Sigmoid colon (tissue), 7 donors: Measurements from ENCODE around the gene GP2. TPM values are rescaled to one million over a fixed set of nuclear protein-coding genes. Genes with fewer than 3 reads are reported as not detected.

Source experiments
- DNase-seq: peaks from one replicate; pipeline ENCODE4 v3.0.0-alpha.2; 2019
- H3K27ac ChIP-seq, 4 donors: fragments of 200-600 bp; sonication (generic); one replicate each; pipeline ENCODE4 v1.5.1; 2016 to 2019; ENCODE audit warnings: mild to moderate bottlenecking in 1 of 4
- H3K27me3 ChIP-seq, 3 donors: fragments of 200-600 bp; sonication (generic); one replicate each; pipeline ENCODE4 v1.5.1; 2019; ENCODE audit warnings: mild to moderate bottlenecking in 1 of 3
- H3K36me3 ChIP-seq, 4 donors: fragments of 200-600 bp; sonication (generic); one replicate each; pipeline ENCODE4 v1.5.1; 2016 to 2019
- H3K4me1 ChIP-seq, 4 donors: fragments of 200-600 bp; sonication (generic); one replicate each; pipeline ENCODE4 v1.5.1; 2017 to 2019
- H3K4me3 ChIP-seq, 4 donors: fragments of 200-600 bp; sonication (generic); one replicate each; pipeline ENCODE4 v1.5.1; 2017 to 2019; ENCODE audit warnings: mild to moderate bottlenecking in 2 of 4, moderate library complexity in 1 of 4
- H3K9me3 ChIP-seq, 4 donors: fragments of 200-600 bp in 3 of 4; sonication (generic) in 3 of 4; one replicate each; pipeline versions ENCODE4 v1.5.1 to v1.6.1; 2013 to 2019
- EP300 ChIP-seq, 4 donors: sonication (generic); formaldehyde crosslinking; IDR thresholded peaks; one replicate each; pipeline ENCODE4 v1.6.1; 2017; ENCODE audit warnings: antibody characterized with exemption in 4 of 4
- POLR2A ChIP-seq, 2 donors: fragments of 450-650 bp; IDR thresholded peaks; one replicate each; pipeline ENCODE4 v1.6.1; 2016; ENCODE audit warnings: antibody characterized with exemption in 2 of 2, mild to moderate bottlenecking in 2 of 2, moderate library complexity in 2 of 2
- POLR2AphosphoS5 ChIP-seq, 4 donors: sonication (generic); formaldehyde crosslinking; IDR thresholded peaks; one replicate each; pipeline ENCODE4 v1.6.1; 2017; ENCODE audit warnings: antibody characterized with exemption in 4 of 4
- WGBS, 2 donors: extraction: QIAGEN DNeasy Blood & Tissue Kit; methylation state at CpG; one replicate each; pipeline ENCODE4 v1.1.7; 2013; 5-methylcytosine and 5-hydroxymethylcytosine counted together
- intact Hi-C: fragments of 100-400 bp; cut with DNase I; formaldehyde crosslinking; loops from one replicate; pipeline ENCODE4 v1.15.1; 2023
- polyA plus RNA-seq, 3 donors: library from polyadenylated mRNA; stranded (reverse); fragments of 200-250 nt; gene quantifications; one replicate each; pipeline ENCODE4 v1.2.3, GENCODE V29; 2013
- total RNA-seq, 4 donors: library from RNA; depleted of rRNA; stranded (reverse); fragments of >200 nt; gene quantifications; one replicate each; pipeline ENCODE4 v1.1.0, GENCODE V29; 2016
- TF ChIP-seq, protein P1 (sequence below), 4 experiments: fragments of 450-650 bp in 3 of 4; fragments of 200-600 bp in 1 of 4; IDR thresholded peaks; one replicate each; pipeline ENCODE4 v1.5.1; 2016 to 2019; ENCODE audit warnings: antibody characterized with exemption in 4 of 4, mild to moderate bottlenecking in 3 of 4, moderate library complexity in 2 of 4
- donor health status: healthy with polysubstance abuse.
- donor health status: Bipolar disorder and iron deficiency.
- donor health status: healthy.

Gene GP2
- total and polyA plus RNA-seq, 7 donors: 1.0 to 12.0 (median 3.5) TPM; not detected in 4

DNA sequence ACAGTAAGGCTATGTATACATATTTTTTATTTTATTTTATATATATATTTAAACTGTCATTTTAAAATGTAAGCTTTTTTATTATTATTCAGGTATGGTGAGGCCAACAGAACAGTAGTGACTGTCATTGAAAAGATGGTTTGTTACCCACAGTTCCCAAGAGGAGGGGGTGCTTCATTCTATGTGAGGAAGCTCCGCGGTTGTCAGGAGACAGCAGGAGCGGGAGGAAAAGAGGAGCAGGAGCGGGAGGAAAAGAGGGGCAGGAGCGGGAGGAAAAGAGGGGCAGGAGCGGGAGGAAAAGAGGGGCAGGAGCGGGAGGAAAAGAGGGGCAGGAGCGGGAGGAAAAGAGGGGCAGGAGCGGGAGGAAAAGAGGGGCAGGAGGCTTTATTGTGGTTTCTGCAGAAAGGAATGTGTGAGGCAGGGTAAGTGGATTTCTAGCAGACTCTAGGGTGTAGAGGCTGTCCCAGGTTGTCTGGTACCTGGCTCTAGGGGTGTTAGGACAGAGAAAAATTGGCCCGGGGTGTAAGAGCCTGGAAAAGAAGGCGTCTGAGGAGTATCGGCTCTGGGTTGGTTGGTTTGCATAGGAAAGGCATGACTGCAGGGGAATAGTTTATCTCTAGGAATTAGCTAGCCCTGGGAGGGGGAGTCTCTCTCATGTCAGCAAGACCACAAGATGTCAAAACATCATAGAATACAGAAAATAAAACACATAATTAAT is 64.0 kb downstream of the GP2 start:
- no peaks in the 10 kb centered on the region for H3K4me1 ChIP-seq
- peaks cover 0 to 3% (median 0%) of the 10 kb centered on the region in 4 donors for H3K9me3 ChIP-seq
- no peak overlapping the region for H3K27ac ChIP-seq
- H3K27me3 ChIP-seq: peaks cover 0 to 7% (median 0%) of the 10 kb centered on the region in 3 donors
- 79 to 95% methylated on average over 12 of the region's 12 CpGs for WGBS, 2 donors
- intact Hi-C loops: no loop called here
- H3K4me3 ChIP-seq: no peak overlapping the region
- DNase-seq: no peak
- no peaks in the 10 kb centered on the region for H3K36me3 ChIP-seq
- TF ChIP-seq EP300 (IDR thresholded peaks at IDR 0.05) (no peak), POLR2AphosphoS5 (IDR thresholded peaks at IDR 0.05) (no peak), POLR2A (IDR thresholded peaks at IDR 0.05) (no peak)
- TF ChIP-seq, protein P1, sequence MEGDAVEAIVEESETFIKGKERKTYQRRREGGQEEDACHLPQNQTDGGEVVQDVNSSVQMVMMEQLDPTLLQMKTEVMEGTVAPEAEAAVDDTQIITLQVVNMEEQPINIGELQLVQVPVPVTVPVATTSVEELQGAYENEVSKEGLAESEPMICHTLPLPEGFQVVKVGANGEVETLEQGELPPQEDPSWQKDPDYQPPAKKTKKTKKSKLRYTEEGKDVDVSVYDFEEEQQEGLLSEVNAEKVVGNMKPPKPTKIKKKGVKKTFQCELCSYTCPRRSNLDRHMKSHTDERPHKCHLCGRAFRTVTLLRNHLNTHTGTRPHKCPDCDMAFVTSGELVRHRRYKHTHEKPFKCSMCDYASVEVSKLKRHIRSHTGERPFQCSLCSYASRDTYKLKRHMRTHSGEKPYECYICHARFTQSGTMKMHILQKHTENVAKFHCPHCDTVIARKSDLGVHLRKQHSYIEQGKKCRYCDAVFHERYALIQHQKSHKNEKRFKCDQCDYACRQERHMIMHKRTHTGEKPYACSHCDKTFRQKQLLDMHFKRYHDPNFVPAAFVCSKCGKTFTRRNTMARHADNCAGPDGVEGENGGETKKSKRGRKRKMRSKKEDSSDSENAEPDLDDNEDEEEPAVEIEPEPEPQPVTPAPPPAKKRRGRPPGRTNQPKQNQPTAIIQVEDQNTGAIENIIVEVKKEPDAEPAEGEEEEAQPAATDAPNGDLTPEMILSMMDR (IDR thresholded peaks at IDR 0.05): no peak

DNA sequence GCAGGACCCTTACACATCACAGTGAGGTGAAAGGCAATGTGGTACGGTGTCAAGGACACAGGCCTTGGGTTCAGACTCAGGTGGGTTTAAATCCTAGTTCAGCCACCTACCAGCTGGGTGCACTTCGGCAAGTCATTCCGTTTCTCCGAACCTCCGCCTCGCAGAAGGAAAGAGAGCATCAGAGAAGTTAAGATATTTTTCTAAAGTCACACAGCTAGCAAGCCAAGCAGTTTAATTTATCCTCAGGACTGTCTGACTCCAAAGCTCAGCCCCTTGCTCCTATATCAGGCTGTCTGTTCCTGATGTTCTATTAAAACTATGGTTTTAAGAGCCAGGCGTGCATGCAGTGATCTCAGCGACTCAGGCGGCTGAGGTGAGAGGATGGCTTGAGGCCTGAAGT is 65.1 kb downstream of the GP2 start:
- intact Hi-C loops: no loop called here
- 95% methylated on average over 9 of the region's 9 CpGs for WGBS, 2 donors
- H3K36me3 ChIP-seq: no peaks in the 10 kb centered on the region
- H3K4me1 ChIP-seq: no peaks in the 10 kb centered on the region
- no peak overlapping the region for H3K27ac ChIP-seq
- H3K9me3 ChIP-seq: peaks cover 0 to 3% (median 0%) of the 10 kb centered on the region in 4 donors
- H3K4me3 ChIP-seq: no peak overlapping the region
- H3K27me3 ChIP-seq: peaks cover 0 to 7% (median 0%) of the 10 kb centered on the region in 3 donors
- no peak for DNase-seq
- TF ChIP-seq, protein P1 (IDR thresholded peaks at IDR 0.05): no peak
- TF ChIP-seq POLR2A (IDR thresholded peaks at IDR 0.05) (no peak), POLR2AphosphoS5 (IDR thresholded peaks at IDR 0.05) (no peak), EP300 (IDR thresholded peaks at IDR 0.05) (no peak)

DNA sequence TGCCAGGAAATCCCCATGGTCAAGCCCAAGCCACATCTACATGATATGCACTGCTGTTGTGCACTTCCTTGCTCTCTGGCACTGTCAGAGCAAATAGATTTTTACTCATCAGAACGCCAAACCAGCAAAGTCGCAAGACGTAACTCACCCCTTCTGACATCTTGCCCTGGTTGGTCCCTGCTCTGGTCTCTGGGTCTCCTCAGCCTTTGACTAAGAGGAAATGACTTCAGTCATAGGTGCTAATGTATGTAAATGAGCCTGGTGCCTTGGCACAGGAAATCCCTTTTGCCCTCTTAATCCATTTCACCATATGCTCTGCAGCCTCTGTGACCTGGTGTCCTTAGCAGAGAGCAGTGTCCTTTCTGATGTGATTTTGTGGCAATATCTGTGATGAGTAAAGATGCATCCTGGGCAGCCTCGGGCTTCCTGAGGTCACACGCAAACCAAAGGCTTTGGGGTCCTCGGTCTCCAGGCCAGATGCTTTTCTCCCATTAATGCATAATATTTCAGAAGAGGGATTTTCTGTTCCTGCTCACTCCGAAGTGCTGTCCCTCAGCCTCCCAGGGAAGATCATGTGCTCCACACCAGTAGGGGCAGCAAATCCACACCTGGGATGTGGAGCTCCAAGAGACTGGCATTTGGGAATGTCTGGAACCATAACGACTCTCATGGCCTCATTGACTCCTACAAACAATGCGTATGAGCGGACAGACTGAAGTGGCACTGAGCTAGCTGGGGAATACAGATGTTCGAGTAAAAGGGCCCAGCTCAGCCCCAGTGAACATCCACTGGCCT is 66.9 kb downstream of the GP2 start:
- Histone ChIP-seq H3K4me3 (no peak overlapping the region), H3K27ac (no peak overlapping the region), H3K36me3 (no peaks in the 10 kb centered on the region), H3K9me3 (peaks cover 0 to 3% (median 0%) of the 10 kb centered on the region in 4 donors), H3K4me1 (no peaks in the 10 kb centered on the region), H3K27me3 (peaks cover 0 to 7% (median 0%) of the 10 kb centered on the region in 3 donors)
- intact Hi-C loops: no loop called here
- 81 to 83% methylated on average over 11 of the region's 11 CpGs for WGBS, 2 donors
- TF ChIP-seq EP300 (IDR thresholded peaks at IDR 0.05): no peak
- TF ChIP-seq POLR2AphosphoS5 (IDR thresholded peaks at IDR 0.05): no peak
- no peak for TF ChIP-seq POLR2A (IDR thresholded peaks at IDR 0.05)
- TF ChIP-seq, protein P1 (IDR thresholded peaks at IDR 0.05): no peak
- DNase-seq: no peak

Other genes starting within 250 kb of the GP2 start
- gene UMOD, start 25.2 kb upstream of the GP2 start, total RNA-seq: not detected
- not detected for gene UMOD, start 25.2 kb upstream of the GP2 start, polyA plus RNA-seq
- gene PDILT, start 77.2 kb upstream of the GP2 start, total RNA-seq: not detected
- gene PDILT, start 77.2 kb upstream of the GP2 start, polyA plus RNA-seq: not detected
- gene ACSM5, start 82.0 kb upstream of the GP2 start, total RNA-seq: 10 to 100 TPM in 1 of 4 donors, 1 to 10 TPM in 3; 2.8 to 11.4 (median 4.0) TPM
- gene ACSM5, start 82.0 kb upstream of the GP2 start, polyA plus RNA-seq: 1 to 10 TPM in 2 of 3 donors, under 1 TPM in 1; 0.69 to 4.2 (median 1.3) TPM
- gene ACSM2A, start 124.0 kb upstream of the GP2 start, total RNA-seq: under 1 TPM in 1 of 4 donors, not detected in 3; 0.49 TPM
- gene ACSM2A, start 124.0 kb upstream of the GP2 start, polyA plus RNA-seq: 1 to 10 TPM in 1 of 3 donors, under 1 TPM in 1, not detected in 1; 0.06 to 1.2 TPM
- under 1 TPM in 1 of 4 donors, not detected in 3; 0.14 TPM for gene ACSM2B, start 248.9 kb upstream of the GP2 start, total RNA-seq
- under 1 TPM in 1 of 3 donors, not detected in 2; 0.03 TPM for gene ACSM2B, start 248.9 kb upstream of the GP2 start, polyA plus RNA-seq